ENCODE results near the gene DNM3.

DNA sequence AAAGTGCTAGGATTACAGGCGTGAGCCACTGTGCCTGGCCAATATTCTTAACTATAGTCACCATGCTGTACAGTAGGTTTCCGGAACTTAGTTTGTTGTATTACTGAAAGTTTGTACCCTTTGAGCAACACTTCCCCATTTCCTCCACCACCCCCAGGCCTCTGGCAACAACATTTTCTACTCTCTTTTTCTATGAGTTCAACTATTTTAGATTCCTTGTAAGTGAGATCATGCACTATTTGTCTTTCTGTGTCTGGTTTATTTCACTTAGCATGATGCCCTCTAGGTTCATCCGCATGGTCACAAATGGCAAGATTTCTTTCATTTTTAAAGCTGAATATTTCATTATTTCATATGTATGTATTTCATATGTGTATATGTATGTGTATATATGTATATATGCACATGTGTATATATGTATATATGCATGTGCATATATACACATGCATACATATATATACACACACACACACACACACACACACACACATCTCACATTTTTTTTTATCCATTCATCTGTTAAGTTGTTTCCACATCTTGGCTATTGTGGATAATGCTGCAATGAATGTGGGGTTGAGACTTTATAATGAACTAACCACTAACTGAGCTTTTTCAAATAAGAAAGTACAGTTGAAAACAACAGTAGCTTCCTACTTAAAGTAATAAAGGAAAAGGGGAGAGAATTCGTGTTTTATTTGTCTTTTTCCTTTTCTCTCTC lies 322.4 kb downstream of the DNM3 start:
- TF ChIP-seq, protein P1, sequence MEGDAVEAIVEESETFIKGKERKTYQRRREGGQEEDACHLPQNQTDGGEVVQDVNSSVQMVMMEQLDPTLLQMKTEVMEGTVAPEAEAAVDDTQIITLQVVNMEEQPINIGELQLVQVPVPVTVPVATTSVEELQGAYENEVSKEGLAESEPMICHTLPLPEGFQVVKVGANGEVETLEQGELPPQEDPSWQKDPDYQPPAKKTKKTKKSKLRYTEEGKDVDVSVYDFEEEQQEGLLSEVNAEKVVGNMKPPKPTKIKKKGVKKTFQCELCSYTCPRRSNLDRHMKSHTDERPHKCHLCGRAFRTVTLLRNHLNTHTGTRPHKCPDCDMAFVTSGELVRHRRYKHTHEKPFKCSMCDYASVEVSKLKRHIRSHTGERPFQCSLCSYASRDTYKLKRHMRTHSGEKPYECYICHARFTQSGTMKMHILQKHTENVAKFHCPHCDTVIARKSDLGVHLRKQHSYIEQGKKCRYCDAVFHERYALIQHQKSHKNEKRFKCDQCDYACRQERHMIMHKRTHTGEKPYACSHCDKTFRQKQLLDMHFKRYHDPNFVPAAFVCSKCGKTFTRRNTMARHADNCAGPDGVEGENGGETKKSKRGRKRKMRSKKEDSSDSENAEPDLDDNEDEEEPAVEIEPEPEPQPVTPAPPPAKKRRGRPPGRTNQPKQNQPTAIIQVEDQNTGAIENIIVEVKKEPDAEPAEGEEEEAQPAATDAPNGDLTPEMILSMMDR (IDR thresholded peaks at IDR 0.05 in 2 of 3, conservative IDR thresholded peaks at IDR 0.05 in 1 of 3; ENCODE audit: control insufficient read depth in 2 of 3, extremely low read depth in 1 of 3, insufficient read depth in 1 of 3, low read depth in 3 of 3, low read length in 3 of 3), result no peak
- TF ChIP-seq ZNF274 (IDR thresholded peaks at IDR 0.05; ENCODE audit: insufficient read depth, insufficient read length) (no peak), POLR2A (IDR thresholded peaks at IDR 0.05; ENCODE audit: low read depth, low read length) (no peak), EZH2 (IDR thresholded peaks at IDR 0.05; ENCODE audit: borderline replicate concordance, control insufficient read depth, low read depth, low read length) (no peak), EED (IDR thresholded peaks at IDR 0.05; ENCODE audit: low read depth) (no peak), TCF7 (IDR thresholded peaks at IDR 0.05; ENCODE audit: borderline replicate concordance) (no peak), RAD21 (IDR thresholded peaks at IDR 0.05; ENCODE audit: insufficient read depth, low read depth, low read length) (no peak), YY1 (IDR thresholded peaks at IDR 0.05; ENCODE audit: low read depth, low read length) (no peak), RFX5 (IDR thresholded peaks at IDR 0.05; ENCODE audit: low read depth, low read length) (no peak)
- TF ChIP-seq, protein P2, sequence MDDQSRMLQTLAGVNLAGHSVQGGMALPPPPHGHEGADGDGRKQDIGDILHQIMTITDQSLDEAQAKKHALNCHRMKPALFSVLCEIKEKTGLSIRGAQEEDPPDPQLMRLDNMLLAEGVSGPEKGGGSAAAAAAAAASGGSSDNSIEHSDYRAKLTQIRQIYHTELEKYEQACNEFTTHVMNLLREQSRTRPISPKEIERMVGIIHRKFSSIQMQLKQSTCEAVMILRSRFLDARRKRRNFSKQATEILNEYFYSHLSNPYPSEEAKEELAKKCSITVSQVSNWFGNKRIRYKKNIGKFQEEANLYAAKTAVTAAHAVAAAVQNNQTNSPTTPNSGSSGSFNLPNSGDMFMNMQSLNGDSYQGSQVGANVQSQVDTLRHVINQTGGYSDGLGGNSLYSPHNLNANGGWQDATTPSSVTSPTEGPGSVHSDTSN (IDR thresholded peaks at IDR 0.05; ENCODE audit: insufficient replicate concordance, low read depth, low read length), result no peak

Measured in GM12878 (cell line).